Fibroblast of lung (primary cell): Measurements from ENCODE around the gene RAD23B.

Experiments used
- CTCF ChIP-seq, 2 donors: IDR thresholded peaks in 1 of 2; conservative IDR thresholded peaks in 1 of 2; 1 replicate in 1 of 2; 2 replicates in 1 of 2; pipeline ENCODE4 v1.5.1; 2011 to 2012; ENCODE audit warnings: low read length in 2 of 2, control low read depth in 1 of 2, inconsistent platforms in 1 of 2, low read depth in 1 of 2, mild to moderate bottlenecking in 1 of 2
- EZH2 ChIP-seq: IDR thresholded peaks from 2 replicates; pipeline ENCODE4 v1.5.1; 2012; ENCODE audit warnings: low read length, control low read depth, mild to moderate bottlenecking; ENCODE audit errors: missing control alignments

DNA sequence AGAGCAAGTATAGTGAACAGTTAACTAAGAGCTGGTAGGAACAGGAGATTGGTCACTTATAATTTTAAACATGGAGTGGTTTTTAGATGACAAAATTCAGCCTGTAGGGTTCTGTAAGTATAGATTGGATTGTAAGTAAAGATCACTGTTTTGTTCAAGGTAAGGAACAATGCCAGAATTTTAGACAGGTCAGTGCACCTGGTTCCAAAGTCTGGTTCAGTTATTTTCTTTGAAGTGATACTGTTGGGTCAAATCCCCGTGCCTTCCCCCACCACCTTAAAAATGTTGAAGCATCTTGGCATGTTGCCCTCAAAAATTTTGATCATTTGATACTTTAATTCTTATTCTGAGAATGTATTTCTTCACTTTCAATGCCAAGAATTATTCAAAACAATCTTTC lies 12.9 kb downstream of the RAD23B start:
- TF ChIP-seq CTCF (conservative IDR thresholded peaks at IDR 0.05 in 1 of 2, IDR thresholded peaks at IDR 0.05 in 1 of 2; ENCODE audit: low read depth in 1 of 2, low read length in 2 of 2) (no peak), EZH2 (no peak)
